Measurements from ENCODE around the gene SIRPG. TPM values are rescaled to one million over a fixed set of nuclear protein-coding genes. Genes with fewer than 3 reads are reported as not detected.
"Not testable (repeated sequence)": the region's sequence is repeated elsewhere in the genome, so short reads cannot be mapped to it uniquely, and the experiment has no call there.

SIRPG gene
- total RNA-seq, 4 donors from 2014 or later = 0.30 TPM; not detected in 3

DNA sequence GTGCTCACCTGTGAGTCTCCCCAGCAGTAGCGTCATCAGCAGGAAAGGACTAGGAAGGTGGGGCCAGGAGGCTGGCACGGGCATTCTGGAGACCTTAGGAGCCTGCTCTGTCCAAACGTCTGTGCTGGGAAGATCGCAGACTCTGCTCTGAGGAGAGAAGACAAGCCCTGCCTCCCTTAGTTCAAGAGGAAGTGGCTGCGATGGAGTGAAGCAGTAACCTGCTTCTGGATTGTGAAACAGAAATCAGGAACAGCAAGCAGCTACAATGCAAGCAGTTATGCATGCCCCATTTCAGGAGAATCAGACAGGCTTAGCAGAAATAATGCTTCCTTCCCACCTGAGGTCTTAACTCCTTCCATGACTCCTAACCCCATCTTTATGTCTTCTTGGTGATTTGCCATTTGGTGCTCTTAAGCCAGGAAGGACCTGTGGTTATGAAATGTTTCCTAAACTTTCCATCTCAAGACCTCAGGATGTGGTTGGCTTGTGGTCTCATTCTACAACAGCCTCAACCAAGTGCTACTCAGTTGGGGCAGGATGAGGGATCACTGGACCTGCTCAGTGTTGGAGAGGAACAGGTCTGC is 37.6 kb downstream of the SIRPG start, which contains the start of gene SIRPB1:
Gene SIRPB1 (minus strand): TSS at position 149 of the 584 bp plus-strand sequence. CDS start 65 bp downstream, at position 84.
- Histone ChIP-seq H3K36me3 (no peaks in the 10 kb centered on the region), H3K27ac (no peak within 1 kb of the TSS), H3K4me1 (peaks cover 0 to 3% (median 0%) of the 10 kb centered on the region in 4 donors), H3K27me3 (no peaks in the 10 kb centered on the region), H3K9me3 (peaks cover 0 to 7% (median 0%) of the 10 kb centered on the region in 4 donors), H3K4me3 (no peak within 1 kb of the TSS)
- DNase-seq (ENCODE audit: low spot score in 2 of 2) = no peak
- 57 to 58% methylated on average over 5 of the region's 5 CpGs for WGBS, 2 donors
- TF ChIP-seq, protein P1, sequence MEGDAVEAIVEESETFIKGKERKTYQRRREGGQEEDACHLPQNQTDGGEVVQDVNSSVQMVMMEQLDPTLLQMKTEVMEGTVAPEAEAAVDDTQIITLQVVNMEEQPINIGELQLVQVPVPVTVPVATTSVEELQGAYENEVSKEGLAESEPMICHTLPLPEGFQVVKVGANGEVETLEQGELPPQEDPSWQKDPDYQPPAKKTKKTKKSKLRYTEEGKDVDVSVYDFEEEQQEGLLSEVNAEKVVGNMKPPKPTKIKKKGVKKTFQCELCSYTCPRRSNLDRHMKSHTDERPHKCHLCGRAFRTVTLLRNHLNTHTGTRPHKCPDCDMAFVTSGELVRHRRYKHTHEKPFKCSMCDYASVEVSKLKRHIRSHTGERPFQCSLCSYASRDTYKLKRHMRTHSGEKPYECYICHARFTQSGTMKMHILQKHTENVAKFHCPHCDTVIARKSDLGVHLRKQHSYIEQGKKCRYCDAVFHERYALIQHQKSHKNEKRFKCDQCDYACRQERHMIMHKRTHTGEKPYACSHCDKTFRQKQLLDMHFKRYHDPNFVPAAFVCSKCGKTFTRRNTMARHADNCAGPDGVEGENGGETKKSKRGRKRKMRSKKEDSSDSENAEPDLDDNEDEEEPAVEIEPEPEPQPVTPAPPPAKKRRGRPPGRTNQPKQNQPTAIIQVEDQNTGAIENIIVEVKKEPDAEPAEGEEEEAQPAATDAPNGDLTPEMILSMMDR (IDR thresholded peaks at IDR 0.05) = no peak
- no peak for TF ChIP-seq EP300 (IDR thresholded peaks at IDR 0.05)
- TF ChIP-seq POLR2A (IDR thresholded peaks at IDR 0.05) = no peak

DNA sequence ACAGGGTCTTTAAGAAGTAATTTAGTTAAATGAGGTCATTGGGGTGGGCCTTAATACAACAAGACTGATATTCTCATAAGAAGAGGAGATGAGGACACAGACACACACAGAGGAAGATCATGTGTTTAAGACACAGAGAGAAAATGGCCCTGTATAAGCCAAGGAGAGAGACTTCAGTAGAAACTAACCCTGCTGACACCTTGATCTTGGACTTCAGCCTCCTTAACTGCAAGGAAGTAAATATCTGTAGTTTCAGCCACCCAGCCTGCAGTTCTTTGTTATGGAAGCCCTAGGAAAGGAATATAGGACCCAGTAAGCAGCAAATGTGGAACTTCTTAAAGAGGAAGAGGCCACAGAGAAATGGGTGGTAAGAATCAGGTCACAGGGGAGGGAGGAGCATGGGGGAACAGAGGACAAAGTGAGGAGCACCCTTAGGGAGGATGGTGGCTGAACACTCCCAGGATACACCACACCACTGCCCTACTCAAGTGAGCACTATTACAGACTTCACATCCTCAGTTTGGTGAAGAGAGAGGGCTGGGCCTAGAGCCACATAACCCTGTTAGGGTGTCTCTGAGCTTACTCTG is 38.5 kb downstream of the SIRPG start:
- H3K36me3 ChIP-seq = no peaks in the 10 kb centered on the region
- TF ChIP-seq POLR2A (IDR thresholded peaks at IDR 0.05) = no peak
- no peak for TF ChIP-seq EP300 (IDR thresholded peaks at IDR 0.05)
- TF ChIP-seq, protein P1 (IDR thresholded peaks at IDR 0.05) = no peak
- no peaks in the 10 kb centered on the region for H3K27me3 ChIP-seq
- DNase-seq (ENCODE audit: low spot score in 2 of 2) = no peak
- H3K9me3 ChIP-seq = peaks cover 0 to 7% (median 0%) of the 10 kb centered on the region in 4 donors
- H3K4me3 ChIP-seq = no peak overlapping the region
- no peak overlapping the region for H3K27ac ChIP-seq
- H3K4me1 ChIP-seq = peaks cover 0 to 3% (median 0%) of the 10 kb centered on the region in 4 donors

DNA sequence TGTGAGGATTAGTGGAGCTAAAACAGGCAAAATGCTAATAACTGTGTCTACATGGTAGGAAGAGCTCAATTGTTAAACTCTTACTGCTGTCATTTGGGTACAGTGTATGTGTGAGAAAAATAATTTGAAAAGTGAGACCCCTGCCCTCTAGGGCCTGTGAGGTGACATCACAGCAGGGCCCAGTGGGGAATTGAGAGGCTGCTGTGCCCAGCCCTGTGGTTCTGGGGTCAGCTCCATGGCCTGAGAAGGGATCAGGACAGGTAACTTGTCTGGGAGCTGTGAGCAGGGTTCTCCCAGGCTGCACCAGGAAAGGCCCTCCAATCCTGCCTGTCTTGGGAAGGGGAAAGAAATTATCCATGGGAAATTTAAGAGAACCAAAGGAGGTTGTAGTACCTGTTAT is 39.1 kb downstream of the SIRPG start:
- Histone ChIP-seq H3K27ac (no peak overlapping the region), H3K9me3 (peaks cover 0 to 7% (median 0%) of the 10 kb centered on the region in 4 donors), H3K27me3 (no peaks in the 10 kb centered on the region), H3K4me1 (peaks cover 0 to 3% (median 0%) of the 10 kb centered on the region in 4 donors), H3K36me3 (no peaks in the 10 kb centered on the region), H3K4me3 (no peak overlapping the region)
- TF ChIP-seq EP300 (IDR thresholded peaks at IDR 0.05) (no peak), POLR2A (IDR thresholded peaks at IDR 0.05) (no peak)
- TF ChIP-seq, protein P1 (IDR thresholded peaks at IDR 0.05) = no peak
- DNase-seq (ENCODE audit: low spot score in 2 of 2) = no peak

DNA sequence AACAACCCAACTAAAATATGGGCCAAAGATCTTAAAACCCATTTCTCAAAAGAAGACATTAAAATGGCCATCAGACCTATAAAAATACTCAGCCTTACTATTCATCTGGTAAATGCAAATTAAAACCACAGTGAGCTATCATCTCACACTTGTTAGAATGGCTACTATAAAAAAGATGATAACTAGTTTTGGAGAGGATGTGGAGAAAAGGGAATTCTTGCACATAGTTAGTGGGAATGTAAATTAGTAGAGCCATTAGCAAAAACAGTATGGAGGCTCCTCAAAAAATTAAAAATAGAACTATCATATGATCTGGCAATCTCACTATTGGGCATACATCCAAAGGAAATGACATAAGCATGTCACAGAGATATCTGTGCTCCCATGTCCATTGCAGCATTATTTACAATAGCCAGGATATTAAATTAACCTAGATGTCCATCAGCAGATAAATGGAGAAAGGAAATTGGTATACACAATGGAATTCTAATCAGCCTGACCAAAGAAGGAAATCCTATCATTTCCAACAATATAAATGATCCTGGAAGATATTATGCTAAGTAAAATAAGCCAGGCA is 40.6 kb downstream of the SIRPG start:
- H3K27ac ChIP-seq = no peak overlapping the region
- DNase-seq (ENCODE audit: low spot score in 2 of 2) = no peak
- H3K4me3 ChIP-seq = no peak overlapping the region
- no peaks in the 10 kb centered on the region for H3K36me3 ChIP-seq
- TF ChIP-seq EP300 (IDR thresholded peaks at IDR 0.05) (no peak), POLR2A (IDR thresholded peaks at IDR 0.05) (no peak)
- TF ChIP-seq, protein P1 (IDR thresholded peaks at IDR 0.05) = no peak
- no peaks in the 10 kb centered on the region for H3K27me3 ChIP-seq
- H3K9me3 ChIP-seq = peaks cover 0 to 7% (median 0%) of the 10 kb centered on the region in 4 donors
- H3K4me1 ChIP-seq = peaks cover 0 to 3% (median 0%) of the 10 kb centered on the region in 4 donors

DNA sequence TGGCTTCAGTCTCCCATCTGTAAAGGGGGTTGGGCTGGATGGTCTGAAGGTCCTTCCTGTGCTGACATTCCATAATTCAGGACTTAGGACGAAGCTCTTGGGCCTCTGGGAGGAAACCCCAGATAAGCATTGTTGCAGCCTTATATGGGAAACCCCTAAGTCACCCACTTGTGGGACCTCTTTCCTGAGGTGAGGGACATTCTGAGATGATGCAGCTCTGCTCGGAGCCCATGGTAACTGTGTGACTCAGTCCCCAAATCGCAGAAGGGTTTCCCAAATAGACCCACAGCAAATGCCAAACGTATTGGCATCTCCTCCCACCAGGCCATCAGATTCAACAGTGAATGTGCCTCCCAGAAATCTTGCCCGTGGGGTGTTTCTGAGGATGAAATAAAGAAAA is 47.2 kb downstream of the SIRPG start:
- not testable (repeated sequence) for H3K27me3 ChIP-seq; H3K27ac ChIP-seq; H3K36me3 ChIP-seq; H3K4me3 ChIP-seq; DNase-seq (ENCODE audit: low spot score in 2 of 2); H3K4me1 ChIP-seq; H3K9me3 ChIP-seq
- 89% methylated on average over 5 of the region's 5 CpGs; no CpG with 5 or more reads in 1 of the 2 donors for WGBS, 2 donors

DNA sequence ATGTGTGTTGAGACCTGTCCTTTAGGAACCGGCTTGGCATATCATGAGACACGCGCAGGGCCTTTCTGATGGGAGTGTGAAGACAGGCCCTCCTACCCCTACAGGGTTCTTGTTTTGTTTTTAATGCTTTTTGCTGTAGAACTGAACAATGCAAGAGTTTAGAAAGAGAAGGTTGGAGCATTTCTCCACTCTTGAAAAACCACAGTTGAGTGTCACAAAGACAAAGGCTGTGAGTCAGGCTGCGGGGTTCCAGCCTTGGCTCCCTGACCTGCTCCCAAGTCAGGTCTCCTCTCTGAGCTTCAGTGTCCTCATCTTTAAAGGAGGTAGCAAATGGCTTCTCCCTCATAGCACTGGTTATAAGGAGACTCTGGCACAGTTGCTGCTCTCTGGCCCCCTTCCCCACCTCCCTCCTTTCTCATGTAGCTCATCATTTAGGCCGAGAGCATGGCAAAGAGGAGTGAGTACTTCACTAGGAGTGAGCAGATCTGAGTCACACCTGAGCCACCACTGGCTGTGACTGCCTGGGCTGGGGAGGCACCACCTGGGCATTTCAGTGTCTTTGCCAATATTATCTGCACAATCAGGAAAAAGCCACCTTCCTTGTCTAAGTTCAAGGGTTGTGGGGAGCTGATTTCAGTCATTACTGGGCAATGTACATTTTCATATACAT is 48.8 kb downstream of the SIRPG start:
- not testable (repeated sequence) for H3K27me3 ChIP-seq; H3K4me3 ChIP-seq; H3K9me3 ChIP-seq; H3K4me1 ChIP-seq; H3K36me3 ChIP-seq; DNase-seq (ENCODE audit: low spot score in 2 of 2); H3K27ac ChIP-seq
- WGBS, 2 donors = no CpG with 5 or more reads among the region's 5 CpGs
